ENCODE measurements around the gene CCDC39. TPM values are rescaled to one million over a fixed set of nuclear protein-coding genes. Genes with fewer than 3 reads are reported as not detected.

CCDC39 gene
- polyA plus RNA-seq, 2 of the 4 experiments (the other 2 are of a cell fraction): not detected

- DNase-seq (ENCODE audit: low read depth in 1 of 2, low spot score in 1 of 2): no peak
- no peak overlapping the region for H3K27ac ChIP-seq
- TF ChIP-seq FOSB (CRISPR knock-in tag; IDR thresholded peaks at IDR 0.05) (no peak), TFCP2L1 (CRISPR knock-in tag; IDR thresholded peaks at IDR 0.05) (no peak), HMGXB4 (CRISPR knock-in tag; IDR thresholded peaks at IDR 0.05; ENCODE audit: borderline replicate concordance) (no peak), ZC3H11A (IDR thresholded peaks at IDR 0.05) (no peak), KDM5A (IDR thresholded peaks at IDR 0.05) (no peak), HOXB13 (CRISPR knock-in tag; IDR thresholded peaks at IDR 0.05; ENCODE audit: low read depth) (no peak)
- TF ChIP-seq, protein P1, sequence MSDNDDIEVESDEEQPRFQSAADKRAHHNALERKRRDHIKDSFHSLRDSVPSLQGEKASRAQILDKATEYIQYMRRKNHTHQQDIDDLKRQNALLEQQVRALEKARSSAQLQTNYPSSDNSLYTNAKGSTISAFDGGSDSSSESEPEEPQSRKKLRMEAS (IDR thresholded peaks at IDR 0.05): no peak
- TF ChIP-seq, protein P2, sequence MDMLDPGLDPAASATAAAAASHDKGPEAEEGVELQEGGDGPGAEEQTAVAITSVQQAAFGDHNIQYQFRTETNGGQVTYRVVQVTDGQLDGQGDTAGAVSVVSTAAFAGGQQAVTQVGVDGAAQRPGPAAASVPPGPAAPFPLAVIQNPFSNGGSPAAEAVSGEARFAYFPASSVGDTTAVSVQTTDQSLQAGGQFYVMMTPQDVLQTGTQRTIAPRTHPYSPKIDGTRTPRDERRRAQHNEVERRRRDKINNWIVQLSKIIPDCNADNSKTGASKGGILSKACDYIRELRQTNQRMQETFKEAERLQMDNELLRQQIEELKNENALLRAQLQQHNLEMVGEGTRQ (IDR thresholded peaks at IDR 0.05): no peak
- TF ChIP-seq, protein P3, sequence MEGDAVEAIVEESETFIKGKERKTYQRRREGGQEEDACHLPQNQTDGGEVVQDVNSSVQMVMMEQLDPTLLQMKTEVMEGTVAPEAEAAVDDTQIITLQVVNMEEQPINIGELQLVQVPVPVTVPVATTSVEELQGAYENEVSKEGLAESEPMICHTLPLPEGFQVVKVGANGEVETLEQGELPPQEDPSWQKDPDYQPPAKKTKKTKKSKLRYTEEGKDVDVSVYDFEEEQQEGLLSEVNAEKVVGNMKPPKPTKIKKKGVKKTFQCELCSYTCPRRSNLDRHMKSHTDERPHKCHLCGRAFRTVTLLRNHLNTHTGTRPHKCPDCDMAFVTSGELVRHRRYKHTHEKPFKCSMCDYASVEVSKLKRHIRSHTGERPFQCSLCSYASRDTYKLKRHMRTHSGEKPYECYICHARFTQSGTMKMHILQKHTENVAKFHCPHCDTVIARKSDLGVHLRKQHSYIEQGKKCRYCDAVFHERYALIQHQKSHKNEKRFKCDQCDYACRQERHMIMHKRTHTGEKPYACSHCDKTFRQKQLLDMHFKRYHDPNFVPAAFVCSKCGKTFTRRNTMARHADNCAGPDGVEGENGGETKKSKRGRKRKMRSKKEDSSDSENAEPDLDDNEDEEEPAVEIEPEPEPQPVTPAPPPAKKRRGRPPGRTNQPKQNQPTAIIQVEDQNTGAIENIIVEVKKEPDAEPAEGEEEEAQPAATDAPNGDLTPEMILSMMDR (IDR thresholded peaks at IDR 0.05): no peak
- 25% methylated on average over 4 of the region's 4 CpGs for WGBS (ENCODE audit: missing lambda C conversion rate)
- no peak for ATAC-seq
- H3K4me2 ChIP-seq: peak overlapping the region; percentile 21; the same call in 1 of the 3 replicates
- H3K9me3 ChIP-seq: no peaks in the 10 kb centered on the region
- POLR2A ChIA-PET: no interaction called here
- CTCF ChIA-PET: interaction anchor here (0.6 kb wide), 1 partner anchor 26 kb away, joined by 3 read pairs; no protein-coding TSS in a partner anchor
- no peaks in the 10 kb centered on the region for H3K4me1 ChIP-seq
- H3K4me3 ChIP-seq: no peak overlapping the region
- FAIRE-seq: no peak
Observed at GRCh38 chr3:180657094-180657493, 22.2 kb downstream of the CCDC39 start.

- peak overlapping the region; percentile 21; the same call in 1 of the 3 replicates for H3K4me2 ChIP-seq
- ChIA-PET POLR2A (no interaction called here), CTCF (no interaction called here)
- 19% methylated on average over 4 of the region's 4 CpGs for WGBS (ENCODE audit: missing lambda C conversion rate)
- ATAC-seq: no peak
- no peak for DNase-seq (ENCODE audit: low read depth in 1 of 2, low spot score in 1 of 2)
- H3K4me3 ChIP-seq: no peak overlapping the region
- FAIRE-seq: no peak
- H3K9me3 ChIP-seq: no peaks in the 10 kb centered on the region
- H3K27ac ChIP-seq: no peak overlapping the region
- peak; percentile 26 for TF ChIP-seq MAFK (IDR thresholded peaks at IDR 0.05; ENCODE audit: partially characterized antibody)
- TF ChIP-seq, protein P1 (IDR thresholded peaks at IDR 0.05): no peak
- TF ChIP-seq, protein P4, sequence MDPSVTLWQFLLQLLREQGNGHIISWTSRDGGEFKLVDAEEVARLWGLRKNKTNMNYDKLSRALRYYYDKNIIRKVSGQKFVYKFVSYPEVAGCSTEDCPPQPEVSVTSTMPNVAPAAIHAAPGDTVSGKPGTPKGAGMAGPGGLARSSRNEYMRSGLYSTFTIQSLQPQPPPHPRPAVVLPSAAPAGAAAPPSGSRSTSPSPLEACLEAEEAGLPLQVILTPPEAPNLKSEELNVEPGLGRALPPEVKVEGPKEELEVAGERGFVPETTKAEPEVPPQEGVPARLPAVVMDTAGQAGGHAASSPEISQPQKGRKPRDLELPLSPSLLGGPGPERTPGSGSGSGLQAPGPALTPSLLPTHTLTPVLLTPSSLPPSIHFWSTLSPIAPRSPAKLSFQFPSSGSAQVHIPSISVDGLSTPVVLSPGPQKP (IDR thresholded peaks at IDR 0.05; ENCODE audit: low read depth, low read length): no peak
- H3K4me1 ChIP-seq: no peaks in the 10 kb centered on the region
Observed at GRCh38 chr3:180656406-180656805, 22.9 kb downstream of the CCDC39 start.

GRCh38 chr3:180646187-180646790, 33.0 kb downstream of the CCDC39 start:
- Histone ChIP-seq H3K4me1 (no peaks in the 10 kb centered on the region), H3K4me2 (no peak overlapping the region), H3K9me3 (no peaks in the 10 kb centered on the region), H3K27ac (no peak overlapping the region), H3K4me3 (no peak overlapping the region)
- no peak for FAIRE-seq
- ChIA-PET POLR2A (no interaction called here), CTCF (no interaction called here)
- TF ChIP-seq GATA3 (IDR thresholded peaks at IDR 0.05; ENCODE audit: borderline replicate concordance) (no peak), CHD4 (IDR thresholded peaks at IDR 0.05; ENCODE audit: borderline replicate concordance) (no peak), SMC3 (IDR thresholded peaks at IDR 0.05) (0 out of 3 replicates have a peak, but pooled peaks have one; percentile 8), RAD21 (conservative IDR thresholded peaks at IDR 0.05 in 1 of 2, IDR thresholded peaks at IDR 0.05 in 1 of 2) (peak in 1 of 2 experiments; percentile 12; a peak in 1 of 5 replicates), ZC3H11A (IDR thresholded peaks at IDR 0.05) (no peak), KDM5A (IDR thresholded peaks at IDR 0.05) (no peak), CBX8 (IDR thresholded peaks at IDR 0.05) (no peak), HOXA7 (CRISPR knock-in tag; IDR thresholded peaks at IDR 0.05) (no peak), NR3C1 (IDR thresholded peaks at IDR 0.05) (no peak), FOXS1 (CRISPR knock-in tag; IDR thresholded peaks at IDR 0.05) (no peak)
- TF ChIP-seq, protein P5, sequence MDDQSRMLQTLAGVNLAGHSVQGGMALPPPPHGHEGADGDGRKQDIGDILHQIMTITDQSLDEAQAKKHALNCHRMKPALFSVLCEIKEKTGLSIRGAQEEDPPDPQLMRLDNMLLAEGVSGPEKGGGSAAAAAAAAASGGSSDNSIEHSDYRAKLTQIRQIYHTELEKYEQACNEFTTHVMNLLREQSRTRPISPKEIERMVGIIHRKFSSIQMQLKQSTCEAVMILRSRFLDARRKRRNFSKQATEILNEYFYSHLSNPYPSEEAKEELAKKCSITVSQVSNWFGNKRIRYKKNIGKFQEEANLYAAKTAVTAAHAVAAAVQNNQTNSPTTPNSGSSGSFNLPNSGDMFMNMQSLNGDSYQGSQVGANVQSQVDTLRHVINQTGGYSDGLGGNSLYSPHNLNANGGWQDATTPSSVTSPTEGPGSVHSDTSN (IDR thresholded peaks at IDR 0.05): no peak
- TF ChIP-seq, protein P3 (IDR thresholded peaks at IDR 0.05): no peak
- no peak for ATAC-seq
- DNase-seq (ENCODE audit: low read depth in 1 of 2, low spot score in 1 of 2): peak; percentile 1 to 2
- WGBS (ENCODE audit: missing lambda C conversion rate): 0% methylated on average over 1 of the region's 1 CpG
